Raji (cell line): Measurements from ENCODE around the gene POLQ.

ENCODE experiments used
- POLR2A ChIP-seq: IDR thresholded peaks from 2 replicates; pipeline ENCODE4 v1.6.1; 2011; ENCODE audit warnings: low read depth, low read length, control low read depth; ENCODE audit not compliant: insufficient read depth

POLQ gene

GRCh38 chr3:121473001-121473400 lies 72.8 kb downstream of the POLQ start:
- TF ChIP-seq POLR2A, result no peak

- no peak for TF ChIP-seq POLR2A
Observed at GRCh38 chr3:121467085-121467484, 78.7 kb downstream of the POLQ start.

- no peak for TF ChIP-seq POLR2A
Observed at GRCh38 chr3:121463745-121464144, 82.0 kb downstream of the POLQ start.

- TF ChIP-seq POLR2A, result no peak
Observed at GRCh38 chr3:121462565-121462964, 83.2 kb downstream of the POLQ start.

- no peak for TF ChIP-seq POLR2A
Observed at GRCh38 chr3:121443456-121443855, 102.3 kb downstream of the POLQ start.

GRCh38 chr3:121436641-121437040 lies 109.1 kb downstream of the POLQ start:
- TF ChIP-seq POLR2A, result no peak

GRCh38 chr3:121436074-121436473 lies 109.7 kb downstream of the POLQ start:
- no peak for TF ChIP-seq POLR2A

- TF ChIP-seq POLR2A, result no peak
Observed at GRCh38 chr3:121431726-121432517, 113.9 kb downstream of the POLQ start.

GRCh38 chr3:121430664-121431215 lies 115.0 kb downstream of the POLQ start:
- TF ChIP-seq POLR2A, result no peak

GRCh38 chr3:121424549-121424948 lies 121.2 kb downstream of the POLQ start:
- no peak for TF ChIP-seq POLR2A

- no peak for TF ChIP-seq POLR2A
Observed at GRCh38 chr3:121418182-121418581, 127.6 kb downstream of the POLQ start.

- no peak for TF ChIP-seq POLR2A
Observed at GRCh38 chr3:121414924-121415323, 130.9 kb downstream of the POLQ start.

- no peak for TF ChIP-seq POLR2A
Observed at GRCh38 chr3:121411523-121411922, 134.3 kb downstream of the POLQ start.

- no peak for TF ChIP-seq POLR2A
Observed at GRCh38 chr3:121405631-121406030, 140.2 kb downstream of the POLQ start.

GRCh38 chr3:121399820-121400219 lies 146.0 kb downstream of the POLQ start:
- no peak for TF ChIP-seq POLR2A
